GM19035 (cell line): Measurements from ENCODE around the gene MYOD1.

ENCODE experiments used
- ATAC-seq: cut with Tn5 transposase; IDR thresholded peaks from one replicate; pipeline ENCODE4 v1.9.1; 2021; ENCODE audit not compliant: unreplicated experiment

Gene MYOD1

DNA sequence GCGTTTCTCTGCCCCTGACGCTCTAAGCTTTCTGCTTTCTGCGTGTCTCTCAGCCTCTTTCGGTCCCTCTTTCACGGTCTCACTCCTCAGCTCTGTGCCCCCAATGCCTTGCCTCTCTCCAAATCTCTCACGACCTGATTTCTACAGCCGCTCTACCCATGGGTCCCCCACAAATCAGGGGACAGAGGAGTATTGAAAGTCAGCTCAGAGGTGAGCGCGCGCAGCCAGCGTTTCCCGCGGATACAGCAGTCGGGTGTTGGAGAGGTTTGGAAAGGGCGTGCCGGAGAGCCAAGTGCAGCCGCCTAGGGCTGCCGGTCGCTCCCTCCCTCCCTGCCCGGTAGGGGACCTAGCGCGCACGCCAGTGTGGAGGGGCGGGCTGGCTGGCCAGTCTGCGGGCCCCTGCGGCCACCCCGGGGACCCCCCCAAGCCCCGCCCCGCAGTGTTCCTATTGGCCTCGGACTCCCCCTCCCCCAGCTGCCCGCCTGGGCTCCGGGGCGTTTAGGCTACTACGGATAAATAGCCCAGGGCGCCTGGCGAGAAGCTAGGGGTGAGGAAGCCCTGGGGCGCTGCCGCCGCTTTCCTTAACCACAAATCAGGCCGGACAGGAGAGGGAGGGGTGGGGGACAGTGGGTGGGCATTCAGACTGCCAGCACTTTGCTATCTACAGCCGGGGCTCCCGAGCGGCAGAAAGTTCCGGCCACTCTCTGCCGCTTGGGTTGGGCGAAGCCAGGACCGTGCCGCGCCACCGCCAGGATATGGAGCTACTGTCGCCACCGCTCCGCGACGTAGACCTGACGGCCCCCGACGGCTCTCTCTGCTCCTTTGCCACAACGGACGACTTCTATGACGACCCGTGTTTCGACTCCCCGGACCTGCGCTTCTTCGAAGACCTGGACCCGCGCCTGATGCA lies at the start of gene MYOD1:
TSS of gene MYOD1 (plus strand) at position 544 of the 910 bp plus-strand sequence. CDS start at position 756, 212 bp downstream.
- no peak for ATAC-seq

DNA sequence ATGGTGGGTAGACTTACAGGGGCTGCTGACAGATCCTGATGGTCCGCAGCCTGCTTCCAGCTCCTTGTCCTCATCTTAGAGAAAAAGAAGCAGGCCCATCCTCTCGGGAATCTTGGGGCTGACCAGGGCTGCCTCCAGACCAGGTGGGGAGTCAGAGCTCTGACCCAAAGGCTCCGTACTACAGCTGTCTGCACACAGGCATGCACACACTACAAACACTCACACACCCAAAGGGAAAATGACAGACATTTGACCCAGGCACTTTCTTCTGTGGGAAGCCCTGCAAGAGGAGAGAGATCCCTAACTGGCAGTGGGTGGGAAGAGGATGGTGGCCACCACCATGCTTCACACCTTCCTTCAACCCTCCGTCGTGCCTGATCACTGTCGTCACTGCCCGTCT lies 46.9 kb upstream of the MYOD1 start:
- ATAC-seq: no peak

DNA sequence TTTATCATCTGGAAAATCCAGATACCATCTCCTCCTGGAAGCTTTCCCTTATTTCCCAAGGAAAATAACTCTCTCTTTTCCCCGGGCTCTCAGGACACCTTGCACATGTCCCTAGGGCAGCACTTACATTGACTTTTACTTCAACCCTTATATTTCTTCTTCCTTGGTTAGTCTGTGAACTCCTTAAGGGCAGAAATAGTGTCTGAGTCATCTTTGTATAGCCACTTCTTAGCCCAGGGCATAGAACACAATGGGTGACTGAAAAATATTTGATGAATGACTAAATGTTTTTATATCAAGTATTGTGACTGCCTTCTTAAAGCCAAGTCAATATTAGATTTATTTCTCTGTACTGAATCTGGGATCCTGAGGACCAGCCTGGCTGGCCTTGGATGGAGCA lies 45.4 kb upstream of the MYOD1 start:
- no peak for ATAC-seq

DNA sequence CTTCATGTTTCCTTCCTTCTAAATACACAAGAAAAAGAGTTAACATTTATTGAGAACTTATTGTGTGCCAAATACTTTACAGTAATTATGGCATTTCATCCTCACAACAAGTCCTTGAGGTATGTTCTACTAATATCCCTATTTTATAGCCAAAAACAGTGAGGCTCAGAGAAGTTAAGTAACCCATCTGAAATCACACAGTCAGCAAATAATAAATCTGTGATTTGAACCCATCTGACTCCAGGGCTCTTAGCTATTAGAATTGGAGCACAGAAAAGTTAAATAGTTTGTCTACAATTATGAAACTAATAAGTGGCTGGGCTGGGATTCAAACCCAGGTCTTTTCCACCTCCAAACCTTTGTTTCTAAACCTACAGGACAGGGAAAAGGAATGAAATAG lies 36.5 kb upstream of the MYOD1 start:
- no peak for ATAC-seq

DNA sequence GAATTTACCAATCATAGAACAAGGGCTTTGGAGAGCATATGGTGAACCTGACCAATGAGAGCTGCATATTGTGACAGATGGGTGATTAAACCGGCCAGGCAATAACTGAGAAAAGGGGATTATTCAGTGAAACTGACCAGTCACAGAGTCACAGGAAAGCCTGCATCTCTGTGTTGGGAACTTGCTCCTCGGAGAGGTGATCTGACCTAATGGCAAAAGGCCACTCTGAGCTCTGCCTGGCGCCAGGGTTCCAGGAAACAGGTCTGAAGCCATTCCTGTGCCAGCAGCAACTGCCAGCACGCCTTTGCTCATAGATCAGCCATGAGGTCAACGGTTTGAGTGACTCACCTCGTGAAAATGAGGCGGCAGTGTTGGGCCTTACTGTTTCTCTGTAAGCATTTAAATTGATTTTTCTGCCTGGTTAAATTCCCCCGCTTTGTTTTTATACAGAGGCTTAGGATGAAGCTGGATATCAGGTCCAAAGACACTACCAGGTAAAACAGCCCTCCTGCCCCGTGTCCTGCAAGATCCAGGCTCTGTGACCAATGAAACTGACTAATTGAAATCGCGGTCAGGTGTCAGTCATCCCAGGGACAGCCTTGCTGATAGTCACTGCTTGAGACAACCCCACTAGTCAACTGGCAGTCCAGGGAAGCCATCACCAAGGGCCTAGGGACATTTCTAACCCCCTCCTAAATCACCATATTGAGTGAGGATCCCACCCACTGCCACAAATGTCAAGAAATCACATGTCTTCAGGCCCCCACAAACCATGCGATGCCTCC lies 35.8 kb upstream of the MYOD1 start:
- no peak for ATAC-seq

DNA sequence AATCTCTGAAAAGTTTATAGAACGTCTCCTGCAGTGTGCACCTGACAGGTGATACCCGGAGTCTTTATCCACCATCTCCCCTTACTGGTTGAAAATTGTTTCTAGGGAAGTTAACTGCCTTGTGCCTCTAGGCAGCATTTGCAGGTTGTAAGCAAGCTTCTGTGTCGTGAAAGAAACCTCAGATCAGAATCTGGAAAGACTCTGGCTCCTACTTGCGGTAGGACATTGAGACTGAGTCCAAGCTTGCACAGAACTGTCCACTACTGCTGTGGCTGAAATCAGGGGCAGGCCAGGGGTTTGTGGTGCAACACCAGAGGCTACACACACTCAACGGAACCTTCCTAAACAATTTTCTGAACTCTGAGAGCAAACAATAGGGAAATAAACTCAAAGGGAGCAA lies 34.8 kb upstream of the MYOD1 start:
- ATAC-seq: no peak

DNA sequence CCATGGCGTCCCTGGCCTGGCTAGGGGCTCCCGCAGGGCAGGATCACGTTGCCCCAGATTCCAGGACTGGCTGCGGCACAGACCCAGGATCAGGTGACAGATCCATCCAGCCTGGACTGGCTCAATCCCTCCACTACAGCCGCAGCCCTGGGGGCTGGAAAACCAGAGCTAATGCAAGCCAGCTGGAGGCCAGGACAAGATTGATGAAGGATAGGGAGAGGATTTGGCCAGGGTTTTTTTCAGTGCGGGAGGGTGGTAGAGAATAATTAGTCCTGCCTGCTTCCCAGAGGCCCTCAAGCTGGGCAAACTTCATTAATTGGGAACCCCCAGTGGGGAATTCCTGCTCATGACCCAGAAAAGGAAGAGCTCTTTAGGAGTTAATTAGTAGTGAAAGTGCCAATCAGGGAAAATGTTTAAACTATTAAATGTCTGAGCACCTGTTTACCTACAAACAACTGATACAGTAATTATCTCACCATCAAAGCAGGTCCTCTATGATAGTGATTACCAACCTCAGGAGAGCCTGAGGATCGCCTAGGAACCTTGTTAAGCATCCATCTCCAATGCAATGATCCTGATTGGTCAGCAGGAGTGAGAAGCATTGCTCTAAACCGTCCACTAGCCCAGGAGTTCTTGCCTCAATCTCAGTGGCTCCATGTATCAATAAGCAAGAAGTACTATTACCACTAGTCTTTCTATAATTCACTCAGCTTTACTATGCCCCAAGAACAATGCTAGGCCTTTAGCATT lies 33.0 kb upstream of the MYOD1 start:
- no peak for ATAC-seq

DNA sequence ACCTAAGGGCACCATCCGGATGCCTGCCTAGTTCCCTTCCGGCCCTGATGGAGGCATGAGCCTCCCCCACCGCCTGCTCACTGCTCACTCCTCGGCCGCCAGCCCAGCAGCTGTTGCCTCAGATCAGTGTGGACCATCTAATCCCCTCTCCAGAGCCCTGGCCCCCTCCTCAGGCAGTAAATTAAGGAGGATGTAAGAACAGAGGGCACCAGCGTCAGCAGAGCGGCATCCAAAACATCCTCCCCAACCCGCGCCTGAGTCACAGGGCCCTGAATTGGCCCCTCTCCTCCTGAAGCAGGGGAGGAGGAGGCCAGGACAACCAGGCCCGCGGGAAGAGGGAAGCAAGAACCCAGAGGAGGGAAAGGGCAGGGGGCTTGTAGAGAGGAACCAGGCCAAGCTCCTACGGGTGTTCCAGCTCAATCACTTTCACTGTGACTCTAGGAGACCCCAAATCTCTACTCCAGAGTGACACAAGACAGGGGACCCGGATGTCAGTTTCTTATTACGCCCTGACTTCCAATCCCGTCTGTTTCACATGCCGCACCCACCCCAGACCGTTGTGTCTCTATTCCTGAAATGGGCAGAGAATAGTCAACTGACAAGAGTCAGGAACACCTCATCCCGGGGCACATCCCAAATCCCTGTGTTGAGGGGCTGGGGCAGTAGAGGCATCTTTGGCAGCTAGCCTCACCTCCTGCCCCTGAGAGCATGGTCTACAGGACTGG lies 31.3 kb upstream of the MYOD1 start:
- ATAC-seq: no peak

DNA sequence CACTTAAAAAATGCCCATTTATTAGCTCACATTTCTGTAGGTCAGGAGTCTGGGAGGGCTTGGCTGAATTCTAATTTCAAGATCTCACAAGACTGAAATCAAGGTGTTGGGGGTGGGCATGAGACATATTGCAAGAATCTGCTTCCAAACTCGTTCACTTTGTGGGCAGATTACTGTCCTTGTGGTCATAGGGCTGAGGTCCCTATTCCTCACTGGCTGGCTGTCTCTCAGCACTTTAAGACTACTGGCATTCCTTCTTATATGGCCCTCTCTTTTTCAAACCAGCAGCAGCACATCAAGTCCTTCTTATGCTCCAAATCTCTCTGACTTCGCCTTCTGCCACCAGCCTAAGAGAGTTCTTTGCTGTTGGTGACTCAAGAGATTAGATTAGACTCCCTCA lies 27.8 kb upstream of the MYOD1 start:
- no peak for ATAC-seq

DNA sequence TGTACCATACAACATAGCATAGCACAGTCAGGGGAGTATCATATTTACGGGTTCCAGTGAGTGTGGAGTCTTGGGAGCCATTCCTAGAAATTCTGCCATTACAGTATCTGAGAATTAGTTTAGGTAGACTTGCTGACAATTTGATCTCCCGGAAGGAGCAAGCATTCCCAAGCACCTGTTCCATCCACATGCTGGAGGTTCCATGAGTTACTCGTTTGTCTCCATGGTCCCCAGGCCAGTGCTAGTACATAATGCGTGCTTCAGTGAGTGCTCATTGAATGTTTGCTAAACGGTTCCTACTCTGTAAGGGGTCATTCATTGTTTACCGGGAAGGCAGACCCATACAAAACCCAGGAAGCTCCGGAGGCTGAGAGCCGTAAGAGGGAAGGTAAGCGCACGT lies 27.4 kb upstream of the MYOD1 start:
- no peak for ATAC-seq

DNA sequence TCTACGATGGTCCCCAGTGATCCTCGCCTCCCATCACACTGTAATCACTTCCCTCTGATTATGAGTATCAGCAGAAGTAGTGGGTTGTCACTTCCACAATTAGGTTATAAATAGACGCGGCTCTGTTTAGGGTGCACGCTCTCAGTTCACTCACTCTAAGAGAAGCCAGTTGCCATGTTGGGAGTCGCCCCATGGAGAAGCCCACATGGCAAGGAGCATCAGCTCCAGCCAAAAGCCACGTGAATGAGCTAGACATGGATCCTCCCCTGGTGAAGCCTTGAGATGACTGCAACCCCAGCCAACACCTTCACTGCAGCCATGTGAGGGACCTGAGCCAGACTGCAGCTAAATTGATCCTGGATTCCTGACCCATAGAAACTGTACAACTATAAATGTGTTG lies 26.4 kb upstream of the MYOD1 start:
- no peak for ATAC-seq

DNA sequence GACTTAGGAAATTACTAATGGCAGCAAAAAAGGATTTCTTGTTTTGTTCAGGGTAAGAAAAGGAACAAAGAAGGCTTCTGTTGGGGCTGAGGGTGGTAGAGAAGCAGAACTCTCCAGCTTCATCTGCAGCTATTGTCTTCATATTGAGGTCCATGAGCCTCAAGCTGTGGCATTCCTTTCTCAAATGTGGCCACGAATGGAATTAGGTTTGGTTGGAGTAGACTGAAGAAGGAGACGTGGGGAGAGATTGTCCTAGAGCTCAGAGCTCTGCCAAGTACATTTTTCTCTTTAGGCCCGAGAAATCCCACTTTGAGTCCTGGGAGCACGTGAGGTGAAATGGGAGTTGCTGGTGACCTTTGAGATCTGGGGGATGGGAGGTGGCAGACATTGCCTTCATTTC lies 25.8 kb upstream of the MYOD1 start:
- no peak for ATAC-seq

DNA sequence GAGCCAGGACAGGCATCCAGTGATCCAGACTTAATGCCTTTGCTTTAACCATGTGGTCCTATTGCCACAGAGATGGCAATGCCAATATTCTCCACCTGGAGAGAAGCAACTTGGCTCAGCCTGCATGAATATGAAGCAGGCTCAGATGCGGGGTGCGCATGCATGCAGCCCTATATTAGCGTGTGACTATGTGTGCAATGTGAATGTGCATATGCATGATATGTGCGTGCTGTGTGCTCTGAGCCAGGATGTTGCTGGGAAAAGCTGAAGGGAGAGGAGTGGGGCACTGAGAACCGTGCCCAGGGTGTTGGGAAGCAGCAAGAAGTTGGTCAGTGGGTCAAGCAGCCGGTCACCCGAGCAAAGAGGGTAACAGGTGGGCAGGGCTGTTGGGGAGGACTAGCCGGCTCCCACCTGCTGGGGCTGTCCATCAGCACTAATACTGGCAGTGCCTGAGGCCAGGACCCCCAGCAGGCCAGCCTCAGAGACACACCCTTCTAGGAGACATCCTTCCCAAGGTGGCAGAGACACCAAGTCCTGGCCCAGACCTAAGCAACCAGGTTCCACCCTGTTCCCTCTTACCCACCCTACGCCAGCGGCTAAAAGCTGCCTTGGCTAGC lies 24.8 kb upstream of the MYOD1 start:
- no peak for ATAC-seq

DNA sequence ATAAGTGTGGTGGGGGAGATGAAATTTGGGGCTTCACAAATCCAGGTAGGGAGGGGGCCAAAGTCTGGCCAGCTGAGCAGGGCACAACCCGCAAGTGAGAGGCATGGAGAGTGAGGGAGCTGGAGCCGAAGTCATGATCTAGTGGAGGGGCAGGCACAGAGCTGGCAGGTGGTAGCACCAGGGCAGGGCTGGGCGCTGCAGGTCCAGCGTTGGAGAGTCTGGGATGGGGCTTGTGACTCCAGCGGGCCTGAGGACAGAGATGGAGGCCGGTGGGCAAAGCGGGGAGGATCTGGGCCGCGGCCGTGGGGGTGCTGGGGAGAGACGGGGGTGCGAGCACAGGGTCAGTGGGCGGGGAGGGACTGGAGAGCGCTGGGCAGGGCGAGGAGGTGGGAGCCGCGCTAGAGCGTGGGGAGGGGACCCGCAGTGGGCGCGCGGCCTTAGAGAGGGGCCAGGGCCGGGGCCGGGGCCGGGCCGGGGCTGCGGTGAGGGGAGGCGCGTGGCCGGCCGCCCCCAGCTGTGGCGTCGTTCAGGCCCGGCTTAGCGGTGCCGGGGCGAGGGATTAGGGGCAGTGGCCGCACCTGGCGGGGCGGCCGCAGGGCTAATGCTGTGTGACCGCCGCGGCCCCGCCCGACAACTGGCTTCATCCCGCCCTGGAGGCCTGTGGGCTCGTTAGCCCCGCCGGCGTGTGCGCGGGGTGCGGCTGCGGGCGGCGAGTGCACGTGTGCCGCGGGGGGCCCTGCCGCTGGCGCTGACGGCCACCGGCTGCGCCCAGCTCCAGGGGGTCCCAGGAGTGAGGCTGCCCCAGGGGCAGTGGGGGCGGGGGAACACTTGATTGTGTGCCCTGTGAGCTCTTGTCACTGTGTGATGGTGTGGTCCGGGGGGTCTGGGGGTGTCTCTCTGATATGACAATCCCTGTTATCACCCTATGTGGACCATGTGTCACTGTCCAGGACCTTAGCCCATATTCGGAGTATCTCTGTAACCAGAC lies 23.6 kb upstream of the MYOD1 start:
- no peak for ATAC-seq

DNA sequence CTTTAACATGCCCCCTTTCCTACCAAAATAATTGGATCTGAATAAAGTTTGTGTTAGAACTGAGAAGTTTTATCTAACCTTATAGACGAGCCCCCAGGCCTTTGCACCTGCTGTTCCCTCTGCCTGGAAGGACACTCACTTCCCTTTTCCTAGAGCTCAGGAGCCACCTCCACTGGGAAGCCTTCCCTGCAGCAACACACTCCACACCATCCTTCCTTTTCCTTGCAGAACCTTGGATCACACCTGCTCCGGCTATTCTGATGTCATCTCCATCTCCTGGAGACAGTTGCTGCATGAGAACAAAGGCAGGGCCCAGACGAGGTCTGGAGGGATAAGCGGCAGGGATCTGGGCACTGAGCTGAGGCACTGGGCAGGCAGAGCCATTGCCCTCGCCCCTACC lies 22.6 kb upstream of the MYOD1 start:
- ATAC-seq: no peak

DNA sequence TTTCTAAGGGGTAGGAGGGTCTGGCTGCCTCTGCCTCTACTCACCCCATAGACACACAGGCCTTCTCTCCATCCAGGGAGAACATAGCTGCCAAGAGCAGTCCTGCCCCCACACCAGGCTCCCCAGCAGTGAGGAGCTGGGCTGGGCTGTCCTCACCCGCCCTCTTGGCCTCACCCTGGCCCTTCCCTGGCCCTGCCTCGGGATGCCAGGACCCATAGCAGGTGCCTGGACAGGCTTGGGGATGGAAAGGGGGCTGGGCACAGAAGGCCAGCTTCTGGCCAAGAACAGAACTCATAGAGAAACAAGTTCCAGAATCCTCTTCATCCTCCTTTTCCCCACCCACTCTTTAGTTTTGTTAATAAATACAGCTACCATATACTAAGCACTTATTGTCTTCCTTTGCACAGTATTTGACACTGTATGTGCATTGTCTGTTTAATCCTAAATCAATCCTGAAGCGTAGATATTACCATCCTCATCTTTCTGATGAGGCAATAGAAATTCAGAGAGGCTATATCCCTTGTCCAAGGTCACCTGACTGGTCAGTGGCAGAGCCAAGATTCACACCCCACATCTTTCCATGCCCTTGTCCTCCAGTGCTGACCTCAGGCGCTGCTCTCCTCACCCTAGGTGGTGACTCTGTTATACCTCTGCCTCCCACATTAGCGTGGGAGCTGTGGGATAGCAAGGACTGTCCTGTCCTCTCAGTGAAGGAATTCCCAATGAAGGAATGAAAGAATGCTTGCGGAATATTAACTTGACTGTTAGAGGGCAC lies 22.0 kb upstream of the MYOD1 start:
- no peak for ATAC-seq

DNA sequence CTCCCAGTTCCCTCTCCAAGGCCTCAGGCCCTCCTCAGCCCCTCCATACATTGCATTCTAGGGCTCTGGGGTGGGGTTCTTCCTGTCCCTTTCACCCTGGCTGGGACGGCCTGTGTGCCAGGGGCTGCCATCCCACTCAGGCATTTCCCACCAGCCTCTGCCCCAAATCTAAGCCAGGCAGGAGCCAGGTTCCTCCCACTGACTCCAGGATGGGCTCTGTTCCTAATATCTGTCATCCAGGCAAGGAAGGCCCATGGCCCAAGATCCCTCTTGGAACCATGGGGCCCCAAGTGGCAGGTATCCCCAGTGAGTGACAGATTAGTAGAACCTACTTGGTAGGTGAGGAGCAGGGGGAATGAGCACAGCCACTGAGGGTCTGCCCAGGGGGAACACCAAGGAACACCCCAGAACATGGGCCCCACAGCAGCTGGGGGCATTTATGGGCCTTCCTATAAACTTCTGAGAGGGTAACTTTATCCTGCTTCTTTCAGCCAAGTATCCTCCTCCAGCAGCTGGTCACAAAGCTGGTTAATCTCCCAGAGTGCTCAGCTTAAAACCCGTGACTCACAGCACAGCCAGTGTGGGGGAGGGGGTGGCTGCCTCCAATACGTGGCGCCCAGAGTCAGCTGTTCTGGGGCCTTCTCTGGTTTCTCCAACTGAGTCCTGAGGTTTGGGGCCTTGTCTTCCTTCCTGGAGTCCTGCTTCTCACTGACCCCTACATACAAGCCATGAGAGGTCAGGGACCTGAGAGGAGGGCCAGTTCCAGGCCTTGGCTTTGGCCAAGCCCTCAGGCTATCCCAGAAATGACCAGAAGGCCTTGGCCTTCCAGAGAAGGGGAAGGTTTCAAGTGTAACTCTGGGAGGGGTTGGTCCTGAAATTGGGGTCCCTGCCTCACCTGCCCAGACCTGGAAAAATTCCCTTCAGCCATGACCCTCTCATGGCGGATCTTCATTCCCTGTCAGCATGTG lies 19.9 kb upstream of the MYOD1 start:
- no peak for ATAC-seq
